GM23248 (cell line): ENCODE measurements around the gene EFNA2. TPM values are rescaled to one million over a fixed set of nuclear protein-coding genes. Genes with fewer than 3 reads are reported as not detected.
A peak's percentile ranks its signal among the peaks of the same experiment; 100 is the strongest.

Source experiments
- DNase-seq: peaks from one replicate; pipeline ENCODE4 v3.0.0-alpha.2; 2015
- H2AFZ ChIP-seq: fragments of 200-600 bp; sonication (generic); 2 replicates; pipeline ENCODE4 v1.6.1; 2016; ENCODE audit warnings: antibody characterized with exemption
- H3F3A ChIP-seq: fragments of 200-600 bp; sonication (generic); 2 replicates; pipeline ENCODE4 v1.6.1; 2016; ENCODE audit warnings: mild to moderate bottlenecking, antibody characterized with exemption, mixed run types; ENCODE audit not compliant: insufficient read depth
- H3K27ac ChIP-seq: fragments of 200-600 bp; sonication (generic); 2 replicates; pipeline ENCODE4 v1.5.1; 2016; ENCODE audit warnings: mild to moderate bottlenecking
- H3K27me3 ChIP-seq: fragments of 200-600 bp; sonication (generic); replicated peaks from 2 replicates; pipeline ENCODE4 v1.6.1; 2016; ENCODE audit warnings: mild to moderate bottlenecking; ENCODE audit not compliant: insufficient read depth
- H3K36me3 ChIP-seq: fragments of 200-600 bp; sonication (generic); 2 replicates; pipeline ENCODE4 v1.6.1; 2016; ENCODE audit warnings: low read depth, mild to moderate bottlenecking
- H3K4me1 ChIP-seq: fragments of 200-600 bp; sonication (generic); 2 replicates; pipeline ENCODE4 v1.6.1; 2016; ENCODE audit warnings: mild to moderate bottlenecking; ENCODE audit not compliant: insufficient read depth
- H3K4me2 ChIP-seq: fragments of 200-600 bp; sonication (generic); one replicate; pipeline ENCODE4 v1.6.1; 2016; ENCODE audit warnings: mild to moderate bottlenecking; ENCODE audit not compliant: unreplicated experiment
- H3K4me3 ChIP-seq: fragments of 200-600 bp; sonication (generic); 2 replicates; pipeline ENCODE4 v1.5.1; 2016; ENCODE audit warnings: mild to moderate bottlenecking
- H3K79me2 ChIP-seq: fragments of 200-600 bp; sonication (generic); 2 replicates; pipeline ENCODE4 v1.6.1; 2016; ENCODE audit warnings: mild to moderate bottlenecking; ENCODE audit not compliant: insufficient read depth
- H3K9ac ChIP-seq: fragments of 200-600 bp; sonication (generic); 2 replicates; pipeline ENCODE4 v1.6.1; 2016; ENCODE audit warnings: mild to moderate bottlenecking
- H3K9me2 ChIP-seq: fragments of 200-600 bp; sonication (generic); 2 replicates; pipeline ENCODE4 v1.6.1; 2016; ENCODE audit warnings: mixed run types, mild to moderate bottlenecking, moderate library complexity; ENCODE audit not compliant: insufficient read depth
- H3K9me3 ChIP-seq: fragments of 200-600 bp; sonication (generic); one replicate; pipeline ENCODE4 v1.6.1; 2017; ENCODE audit warnings: low read depth
- H4K20me1 ChIP-seq: fragments of 200-600 bp; sonication (generic); 2 replicates; pipeline ENCODE4 v1.6.0; 2016; ENCODE audit not compliant: insufficient read depth
- EZH2 ChIP-seq: fragments of 200-600 bp; sonication (generic); IDR thresholded peaks from 2 replicates; pipeline ENCODE4 v1.6.1; 2018; ENCODE audit warnings: antibody characterized with exemption, mild to moderate bottlenecking; ENCODE audit not compliant: insufficient read depth, poor library complexity, severe bottlenecking
- EZH2phosphoT487 ChIP-seq: fragments of 200-600 bp; sonication (generic); IDR thresholded peaks from 2 replicates; pipeline ENCODE4 v1.6.1; 2018; ENCODE audit warnings: antibody characterized with exemption, moderate library complexity, mild to moderate bottlenecking, low read depth; ENCODE audit not compliant: insufficient read depth
- WGBS, 2 experiments: methylation state at CpG; one replicate each; pipeline ENCODE4 v1.1.6; 2015 to 2017; ENCODE audit warnings: low lambda C conversion rate in 2 of 2, low coverage in 1 of 2; ENCODE audit errors: missing lambda C conversion rate in 2 of 2; 5-methylcytosine and 5-hydroxymethylcytosine counted together
- in situ Hi-C: fragments of 300-500 bp; cut with MboI; formaldehyde crosslinking; loops from 2 replicates; pipeline ENCODE4 v1.15.0; 2020
- polyA plus RNA-seq: library from polyadenylated mRNA; unstranded; fragments of >200 nt; fragmentation: Nextera tagmentation; extraction: Ambion mirVana; gene quantifications from 2 replicates; pipeline ENCODE4 v1.2.1, GENCODE V29; 2016
- total RNA-seq: library from RNA; depleted of rRNA; stranded (reverse); fragments of >200 nt; shearing (Covaris generic); gene quantifications from 2 replicates; pipeline ENCODE4 v1.2.3, GENCODE V29; 2014

Gene EFNA2
- total and polyA plus RNA-seq, 2 experiments from 2014 or later = not detected

- Histone ChIP-seq H3K4me1 (peaks cover 19% of the 10 kb centered on the region), H3K27me3 (no peaks in the 10 kb centered on the region), H3K9me2 (no peaks in the 10 kb centered on the region), H3K36me3 (peaks cover 34% of the 10 kb centered on the region; the same call in 1 of the 2 replicates), H3K27ac (peak overlapping the region; percentile 88), H3K79me2 (peaks cover 56% of the 10 kb centered on the region), H3K9me3 (no peaks in the 10 kb centered on the region), H2AFZ (no peak overlapping the region), H3K4me2 (peak overlapping the region; percentile 43), H3F3A (peaks cover 37% of the 10 kb centered on the region), H3K9ac (peak overlapping the region; percentile 89), H4K20me1 (no peaks in the 10 kb centered on the region), H3K4me3 (peak overlapping the region; percentile 76)
- DNase-seq = peak; percentile 21
- TF ChIP-seq EZH2phosphoT487 (no peak), EZH2 (no peak)
- in situ Hi-C loops = no loop called here
- 73 to 76% methylated on average over 31 to 46 of the region's 46 CpGs for WGBS, 2 experiments
Measured at GRCh38 chr19:1274081-1274851, 11.4 kb upstream of the EFNA2 start.

DNA sequence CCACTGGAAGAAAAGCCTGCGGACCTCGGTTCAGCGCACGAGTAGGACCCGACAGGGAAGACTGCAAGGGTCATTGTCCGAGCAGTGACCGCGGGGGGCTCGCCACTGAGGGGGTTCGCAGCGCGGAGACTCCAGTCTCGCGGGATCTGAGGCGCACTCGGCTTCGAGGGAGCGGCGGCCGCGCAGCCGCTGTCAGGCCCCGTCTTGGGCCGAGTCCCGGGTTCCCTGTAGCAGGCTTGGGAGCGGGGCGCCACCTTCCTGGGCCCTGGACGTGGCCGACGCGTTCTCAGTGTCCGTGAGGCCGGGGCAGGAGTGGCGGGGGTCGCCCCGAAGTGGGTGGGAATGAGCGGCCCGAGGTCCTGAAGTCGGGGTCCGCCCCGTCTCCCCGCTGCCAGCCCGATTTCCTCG is 10.8 kb upstream of the EFNA2 start:
- WGBS, 2 experiments = 15 to 17% methylated on average over 33 to 44 of the region's 44 CpGs
- peak overlapping the region; percentile 89 for H3K9ac ChIP-seq
- in situ Hi-C loops = no loop called here
- DNase-seq = peak; percentile 67
- no peaks in the 10 kb centered on the region for H3K9me2 ChIP-seq
- no peaks in the 10 kb centered on the region for H3K9me3 ChIP-seq
- peaks cover 56% of the 10 kb centered on the region for H3K79me2 ChIP-seq
- no peaks in the 10 kb centered on the region for H4K20me1 ChIP-seq
- peaks cover 34% of the 10 kb centered on the region; the same call in 1 of the 2 replicates for H3K36me3 ChIP-seq
- H3K27ac ChIP-seq = peak overlapping the region; percentile 88
- peaks cover 38% of the 10 kb centered on the region for H3F3A ChIP-seq
- peaks cover 19% of the 10 kb centered on the region for H3K4me1 ChIP-seq
- TF ChIP-seq EZH2phosphoT487 = no peak
- no peak for TF ChIP-seq EZH2
- H2AFZ ChIP-seq = no peak overlapping the region
- peak overlapping the region; percentile 76 for H3K4me3 ChIP-seq
- peak overlapping the region; percentile 43 for H3K4me2 ChIP-seq
- no peaks in the 10 kb centered on the region for H3K27me3 ChIP-seq

DNA sequence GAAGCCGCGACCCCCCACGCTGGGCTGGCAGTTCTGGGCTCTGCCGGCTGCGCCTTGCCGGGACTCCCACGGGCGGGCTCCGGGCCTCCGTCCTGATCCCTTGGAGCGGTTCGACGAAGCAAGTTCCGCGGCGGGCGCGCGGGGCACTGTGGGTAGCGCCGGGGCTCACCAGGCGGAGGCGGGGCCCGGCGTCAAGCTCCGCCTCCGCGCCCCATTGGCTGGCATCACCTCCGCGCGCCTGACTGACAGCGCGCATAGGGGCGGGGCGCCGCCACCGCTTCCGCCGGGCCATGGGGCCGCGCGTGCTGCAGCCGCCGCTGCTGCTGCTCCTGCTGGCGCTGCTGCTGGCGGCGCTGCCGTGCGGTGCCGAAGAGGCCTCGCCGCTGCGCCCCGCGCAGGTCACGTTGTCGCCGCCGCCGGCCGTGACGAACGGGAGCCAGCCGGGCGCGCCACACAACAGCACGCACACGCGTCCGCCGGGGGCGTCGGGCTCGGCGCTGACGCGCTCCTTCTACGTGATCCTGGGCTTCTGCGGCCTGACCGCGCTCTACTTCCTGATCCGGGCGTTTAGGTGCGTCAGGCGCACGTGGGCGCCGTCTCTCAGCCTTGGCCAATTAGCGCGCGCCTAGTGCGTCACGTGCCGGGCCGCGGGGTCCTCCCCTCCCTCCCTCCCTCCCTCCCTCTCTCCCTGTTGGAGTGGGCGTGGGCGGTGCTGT is 10.3 kb upstream of the EFNA2 start, which contains the start of gene FAM174C:
FAM174C (plus strand) TSS at position 271 of the 716 bp plus-strand sequence; CDS start at position 291, 20 bp downstream.
- peaks cover 18% of the 10 kb centered on the region for H3K4me1 ChIP-seq
- no peaks in the 10 kb centered on the region for H3K9me3 ChIP-seq
- no peaks in the 10 kb centered on the region for H3K9me2 ChIP-seq
- peaks cover 51% of the 10 kb centered on the region for H3K79me2 ChIP-seq
- in situ Hi-C loops = no loop called here
- peak within 1 kb of the TSS; percentile 84 for H3K4me2 ChIP-seq
- WGBS, 2 experiments = 0 to 1% methylated on average over 55 to 61 of the region's 98 CpGs
- peak within 1 kb of the TSS; percentile 88 for H3K27ac ChIP-seq
- H3F3A ChIP-seq = peaks cover 37% of the 10 kb centered on the region
- H2AFZ ChIP-seq = peak within 1 kb of the TSS; percentile 37
- TF ChIP-seq EZH2phosphoT487 (no peak), EZH2 (no peak)
- no peaks in the 10 kb centered on the region for H4K20me1 ChIP-seq
- peak within 1 kb of the TSS; percentile 89 for H3K9ac ChIP-seq
- DNase-seq = peak; percentile 99
- H3K4me3 ChIP-seq = peak within 1 kb of the TSS; percentile 76
- H3K27me3 ChIP-seq = no peaks in the 10 kb centered on the region
- H3K36me3 ChIP-seq = peaks cover 34% of the 10 kb centered on the region; the same call in 1 of the 2 replicates

GRCh38 chr19:1275976-1276627 is 9.6 kb upstream of the EFNA2 start:
- Histone ChIP-seq H3K27ac (peak overlapping the region; percentile 88), H4K20me1 (no peaks in the 10 kb centered on the region), H2AFZ (peak overlapping the region; percentile 37), H3K9ac (peak overlapping the region; percentile 89), H3K4me2 (peak overlapping the region; percentile 84), H3K4me3 (peak overlapping the region; percentile 76), H3K9me2 (no peaks in the 10 kb centered on the region), H3K4me1 (peaks cover 11% of the 10 kb centered on the region), H3K79me2 (peaks cover 44% of the 10 kb centered on the region), H3F3A (peaks cover 34% of the 10 kb centered on the region), H3K27me3 (no peaks in the 10 kb centered on the region), H3K36me3 (peaks cover 29% of the 10 kb centered on the region; the same call in 1 of the 2 replicates), H3K9me3 (no peaks in the 10 kb centered on the region)
- no peak for DNase-seq
- 8 to 11% methylated on average over 34 to 42 of the region's 43 CpGs for WGBS, 2 experiments
- in situ Hi-C loops = no loop called here
- TF ChIP-seq EZH2phosphoT487 = no peak
